Measurements from ENCODE around the gene PAGR1. TPM values are rescaled to one million over a fixed set of nuclear protein-coding genes. Genes with fewer than 3 reads are reported as not detected.

Gene PAGR1
- total and polyA plus RNA-seq, 2 of the 13 experiments (the other 11 are each of a cell fraction or from before 2014, with no cell fraction given) = 9.8 to 66.4 TPM

- TF ChIP-seq HMGXB4 (CRISPR knock-in tag; IDR thresholded peaks at IDR 0.05; ENCODE audit: borderline replicate concordance in 1 of 2, low read depth in 1 of 2) (peak; percentile 73 to 90; a peak in 3 of 4 replicates), ZBTB38 (CRISPR knock-in tag; IDR thresholded peaks at IDR 0.05) (peak; percentile 63), ZNF776 (CRISPR knock-in tag; IDR thresholded peaks at IDR 0.05) (no peak), THAP11 (CRISPR knock-in tag; IDR thresholded peaks at IDR 0.05) (peak; percentile 65), SMAD3 (CRISPR knock-in tag; IDR thresholded peaks at IDR 0.05) (0 out of 2 replicates have a peak, but pooled peaks have one; percentile 63), MEIS1 (CRISPR knock-in tag; IDR thresholded peaks at IDR 0.05; ENCODE audit: borderline replicate concordance) (no peak; the same call in 1 of the 2 replicates)
- TF ChIP-seq, protein P1, sequence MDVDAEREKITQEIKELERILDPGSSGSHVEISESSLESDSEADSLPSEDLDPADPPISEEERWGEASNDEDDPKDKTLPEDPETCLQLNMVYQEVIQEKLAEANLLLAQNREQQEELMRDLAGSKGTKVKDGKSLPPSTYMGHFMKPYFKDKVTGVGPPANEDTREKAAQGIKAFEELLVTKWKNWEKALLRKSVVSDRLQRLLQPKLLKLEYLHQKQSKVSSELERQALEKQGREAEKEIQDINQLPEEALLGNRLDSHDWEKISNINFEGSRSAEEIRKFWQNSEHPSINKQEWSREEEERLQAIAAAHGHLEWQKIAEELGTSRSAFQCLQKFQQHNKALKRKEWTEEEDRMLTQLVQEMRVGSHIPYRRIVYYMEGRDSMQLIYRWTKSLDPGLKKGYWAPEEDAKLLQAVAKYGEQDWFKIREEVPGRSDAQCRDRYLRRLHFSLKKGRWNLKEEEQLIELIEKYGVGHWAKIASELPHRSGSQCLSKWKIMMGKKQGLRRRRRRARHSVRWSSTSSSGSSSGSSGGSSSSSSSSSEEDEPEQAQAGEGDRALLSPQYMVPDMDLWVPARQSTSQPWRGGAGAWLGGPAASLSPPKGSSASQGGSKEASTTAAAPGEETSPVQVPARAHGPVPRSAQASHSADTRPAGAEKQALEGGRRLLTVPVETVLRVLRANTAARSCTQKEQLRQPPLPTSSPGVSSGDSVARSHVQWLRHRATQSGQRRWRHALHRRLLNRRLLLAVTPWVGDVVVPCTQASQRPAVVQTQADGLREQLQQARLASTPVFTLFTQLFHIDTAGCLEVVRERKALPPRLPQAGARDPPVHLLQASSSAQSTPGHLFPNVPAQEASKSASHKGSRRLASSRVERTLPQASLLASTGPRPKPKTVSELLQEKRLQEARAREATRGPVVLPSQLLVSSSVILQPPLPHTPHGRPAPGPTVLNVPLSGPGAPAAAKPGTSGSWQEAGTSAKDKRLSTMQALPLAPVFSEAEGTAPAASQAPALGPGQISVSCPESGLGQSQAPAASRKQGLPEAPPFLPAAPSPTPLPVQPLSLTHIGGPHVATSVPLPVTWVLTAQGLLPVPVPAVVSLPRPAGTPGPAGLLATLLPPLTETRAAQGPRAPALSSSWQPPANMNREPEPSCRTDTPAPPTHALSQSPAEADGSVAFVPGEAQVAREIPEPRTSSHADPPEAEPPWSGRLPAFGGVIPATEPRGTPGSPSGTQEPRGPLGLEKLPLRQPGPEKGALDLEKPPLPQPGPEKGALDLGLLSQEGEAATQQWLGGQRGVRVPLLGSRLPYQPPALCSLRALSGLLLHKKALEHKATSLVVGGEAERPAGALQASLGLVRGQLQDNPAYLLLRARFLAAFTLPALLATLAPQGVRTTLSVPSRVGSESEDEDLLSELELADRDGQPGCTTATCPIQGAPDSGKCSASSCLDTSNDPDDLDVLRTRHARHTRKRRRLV (CRISPR knock-in tag; IDR thresholded peaks at IDR 0.05) = no peak
These were observed 32.7 kb downstream of the PAGR1 start (continued) for GRCh38 chr16:29848420-29849297.

All from HepG2 (cell line).